HCT116 (cell line): Measurements from ENCODE around the gene CRISPLD2. TPM values are rescaled to one million over a fixed set of nuclear protein-coding genes. Genes with fewer than 3 reads are reported as not detected.

Experiments used
- ATAC-seq: fragments of 200-7000 bp; cut with Tn5 transposase; 2 replicates; pipeline ENCODE4 v1.9.1; 2020; ENCODE audit warnings: mild to moderate bottlenecking, moderate library complexity
- BruUV-seq: library from RNA; stranded (reverse); fragments of 400-500 nt; replicated peaks from 2 replicates; lab custom pipeline; 2021; lab: Mats Ljungman, UMichigan
- CTCF ChIA-PET: fragments of 300-600 bp; sonication (Branson Sonifier 250); formaldehyde crosslinking; loops from one replicate; lab custom pipeline; 2021; ENCODE audit warnings: antibody characterized with exemption; lab: Charles Lee
- POLR2A ChIA-PET: fragments of 300-600, 350-600 bp; sonication (Branson Sonifier 250); formaldehyde crosslinking; loops from one replicate; lab custom pipeline; 2021; ENCODE audit warnings: antibody characterized with exemption; lab: Charles Lee
- RAD21 ChIA-PET, 2 experiments: fragments of 300-600 bp; sonication (Branson Sonifier 250); formaldehyde crosslinking; loops; one replicate each; lab custom pipeline; 2023; ENCODE audit warnings: low total read pairs in 2 of 2; ENCODE audit not compliant: uncharacterized antibody in 2 of 2, unreplicated experiment in 2 of 2, low non-redundant PET in 1 of 2; lab: Charles Lee
- DNase-seq: peaks from one replicate; pipeline ENCODE4 v3.0.0-alpha.2; 2010; ENCODE audit warnings: low read depth, low spot score
- H2AFZ ChIP-seq: fragments of 200-600 bp; shearing (Covaris generic), sonication (generic); 2 replicates; pipeline ENCODE4 v1.6.1; 2017; ENCODE audit warnings: low read depth, mixed run types, mixed read lengths, antibody characterized with exemption, low read length; ENCODE audit not compliant: poor library complexity, severe bottlenecking
- H3K27ac ChIP-seq: 2 replicates; pipeline ENCODE4 v1.5.1; 2012; ENCODE audit warnings: low read depth, low read length
- H3K27me3 ChIP-seq: fragments of 200-600 bp; sonication (generic); 2 replicates; pipeline ENCODE4 v1.6.1; 2016; ENCODE audit warnings: mixed run types, low read length, mixed read lengths; ENCODE audit not compliant: insufficient read depth
- H3K36me3 ChIP-seq, 2 experiments: fragments of 200-500 bp in 1 of 2; fragments of 200-600 bp in 1 of 2; sonication (Bioruptor generic) in 1 of 2; sonication (generic) in 1 of 2; 2 replicates each; pipeline versions ENCODE4 v1.5.1 to v1.6.1; 2014 to 2016; ENCODE audit warnings: low read length in 2 of 2, inconsistent platforms in 1 of 2, mixed read lengths in 1 of 2, mixed run types in 1 of 2; ENCODE audit not compliant: insufficient read depth in 2 of 2, control insufficient read depth in 1 of 2
- H3K4me1 ChIP-seq, 2 experiments: fragments of 200-600 bp in 1 of 2; sonication (generic) in 1 of 2; 2 replicates each; pipeline versions ENCODE4 v1.5.1 to v1.6.1; 2012 to 2017; ENCODE audit warnings: low read length in 2 of 2, inconsistent platforms in 1 of 2, mild to moderate bottlenecking in 1 of 2, mixed read lengths in 1 of 2, mixed run types in 1 of 2, moderate library complexity in 1 of 2; ENCODE audit not compliant: insufficient read depth in 2 of 2, control insufficient read depth in 1 of 2
- H3K4me2 ChIP-seq: fragments of 200-600 bp; sonication (generic); 2 replicates; pipeline ENCODE4 v1.6.1; 2017; ENCODE audit warnings: mixed run types, low read length, mixed read lengths
- H3K4me3 ChIP-seq, 2 experiments: fragments of 200-600 bp in 1 of 2; sonication (generic) in 1 of 2; replicated peaks in 1 of 2; 2 replicates each; pipeline ENCODE4 v1.5.1; 2011 to 2016; ENCODE audit warnings: low read length in 2 of 2, control low read depth in 1 of 2, low read depth in 1 of 2, mild to moderate bottlenecking in 1 of 2, mixed read lengths in 1 of 2, mixed run types in 1 of 2
- H3K79me2 ChIP-seq: fragments of 200-600 bp; sonication (generic); 2 replicates; pipeline ENCODE4 v1.6.1; 2017; ENCODE audit warnings: mild to moderate bottlenecking, mixed run types, low read length, moderate library complexity, mixed read lengths; ENCODE audit not compliant: insufficient read depth
- H3K9ac ChIP-seq: fragments of 200-600 bp; sonication (generic); 2 replicates; pipeline ENCODE4 v1.6.1; 2016; ENCODE audit warnings: low read length, mixed read lengths
- H3K9me2 ChIP-seq: fragments of 200-600 bp; sonication (generic), shearing (Covaris generic); 2 replicates; pipeline ENCODE4 v1.6.1; 2017; ENCODE audit warnings: mixed run types, mild to moderate bottlenecking, moderate library complexity; ENCODE audit not compliant: insufficient read depth
- H3K9me3 ChIP-seq, 2 experiments: fragments of 200-500 bp in 1 of 2; fragments of 200-600 bp in 1 of 2; sonication (Bioruptor generic) in 1 of 2; sonication (generic) in 1 of 2; 2 replicates each; pipeline ENCODE4 v1.6.1; 2014 to 2017; ENCODE audit warnings: low read length in 2 of 2, mixed read lengths in 2 of 2, inconsistent platforms in 1 of 2, low read depth in 1 of 2, mild to moderate bottlenecking in 1 of 2, mixed run types in 1 of 2, moderate library complexity in 1 of 2; ENCODE audit not compliant: control insufficient read depth in 1 of 2, insufficient read depth in 1 of 2
- H4K20me1 ChIP-seq: fragments of 200-600 bp; sonication (generic), shearing (Covaris generic); 2 replicates; pipeline ENCODE4 v1.6.1; 2017; ENCODE audit warnings: mixed run types, mild to moderate bottlenecking, moderate library complexity; ENCODE audit not compliant: insufficient read depth
- ELF1 ChIP-seq: IDR thresholded peaks from 2 replicates; pipeline ENCODE4 v1.6.1; 2012; ENCODE audit warnings: low read depth, borderline replicate concordance
- EZH2 ChIP-seq: fragments of 200-600 bp; sonication (generic); IDR thresholded peaks from 2 replicates; pipeline ENCODE4 v1.6.1; 2017; ENCODE audit warnings: antibody characterized with exemption, mixed run types
- EZH2phosphoT487 ChIP-seq: fragments of 200-600 bp; IDR thresholded peaks from 2 replicates; pipeline ENCODE4 v1.6.1; 2018; ENCODE audit warnings: antibody characterized with exemption, borderline replicate concordance
- FOSL1 ChIP-seq: IDR thresholded peaks from 2 replicates; pipeline ENCODE4 v1.6.1; 2012; ENCODE audit warnings: low read depth
- POLR2A ChIP-seq: IDR thresholded peaks from 2 replicates; pipeline ENCODE4 v1.7.0; 2011; ENCODE audit warnings: borderline replicate concordance; ENCODE audit not compliant: insufficient read depth, insufficient read length; ENCODE audit errors: extremely low read depth
- SIN3A ChIP-seq: IDR thresholded peaks from 2 replicates; pipeline ENCODE4 v1.6.1; 2012; ENCODE audit warnings: low read depth
- SP1 ChIP-seq: IDR thresholded peaks from 2 replicates; pipeline ENCODE4 v1.6.1; 2012; ENCODE audit warnings: low read depth
- TCF7L2 ChIP-seq: IDR thresholded peaks from 2 replicates; pipeline ENCODE4 v1.7.0; 2011; ENCODE audit warnings: borderline replicate concordance, inconsistent platforms; ENCODE audit not compliant: insufficient read depth, insufficient read length; ENCODE audit errors: extremely low read depth
- YY1 ChIP-seq: IDR thresholded peaks from 2 replicates; pipeline ENCODE4 v1.6.1; 2011; ENCODE audit warnings: low read length, low read depth, moderate library complexity, mild to moderate bottlenecking; ENCODE audit not compliant: insufficient replicate concordance; ENCODE audit errors: extremely low read depth
- intact Hi-C: fragments of 100-400 bp; cut with micrococcal nuclease; formaldehyde crosslinking; loops from 2 replicates; pipeline ENCODE4 v1.10.0; 2022
- total RNA-seq: library from RNA; stranded (reverse); gene quantifications from one replicate; pipeline ENCODE4 v1.2.1, GENCODE V29; 2021; ENCODE audit not compliant: unreplicated experiment
- TF ChIP-seq, protein P1 (sequence below): IDR thresholded peaks from 2 replicates; pipeline ENCODE4 v1.6.1; 2012; ENCODE audit warnings: low read depth
- TF ChIP-seq, protein P2 (sequence below): IDR thresholded peaks from 2 replicates; pipeline ENCODE4 v1.6.1; 2012
- TF ChIP-seq, protein P3 (sequence below): IDR thresholded peaks from 2 replicates; pipeline ENCODE4 v1.6.1; 2011; ENCODE audit warnings: mild to moderate bottlenecking, low read length, moderate library complexity; ENCODE audit not compliant: insufficient replicate concordance; ENCODE audit errors: extremely low read depth

CRISPLD2 gene
- total RNA-seq, 1 experiment from 2014 or later: 4.6 TPM

DNA sequence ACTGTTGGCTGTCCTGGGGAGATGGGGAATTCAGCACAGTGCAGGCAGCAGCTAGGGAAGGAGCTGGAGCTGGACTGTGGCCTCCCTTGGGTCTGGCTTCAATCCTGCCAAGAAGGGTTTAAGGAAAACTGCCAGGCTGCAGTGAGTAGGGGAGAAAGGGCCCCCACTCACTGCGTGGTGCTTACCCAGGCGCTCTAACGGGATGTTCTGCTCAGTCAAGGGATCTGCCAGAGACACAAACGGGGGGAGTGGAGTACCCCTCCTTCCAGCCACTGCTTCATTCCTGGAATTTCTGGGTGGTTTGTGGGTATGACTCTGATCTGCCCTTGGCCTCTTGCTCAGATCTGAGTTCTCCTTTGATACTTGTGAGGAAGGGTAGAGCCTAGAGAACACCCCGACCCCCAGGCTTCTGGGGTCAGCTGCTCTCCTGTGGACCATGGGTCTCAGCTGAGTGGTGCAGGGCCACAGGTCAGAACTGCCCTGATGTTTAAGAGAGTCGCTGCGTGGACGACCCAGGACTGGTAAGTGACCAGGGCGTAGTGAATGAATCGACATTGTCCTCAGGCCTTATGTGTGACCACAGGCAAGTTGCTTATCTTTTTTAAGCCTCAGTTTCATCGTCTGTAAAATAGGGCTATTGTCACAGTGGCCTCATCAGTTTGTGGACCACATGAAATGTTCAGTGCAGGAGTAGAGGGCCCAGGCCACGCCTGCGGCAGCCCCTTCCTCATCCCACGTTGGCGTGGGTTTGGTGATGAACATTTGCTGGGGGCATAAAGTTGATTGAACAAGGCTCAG, 9.6 kb downstream of the CRISPLD2 start (continued):
- no peak for TF ChIP-seq FOSL1
- TF ChIP-seq POLR2A: no peak
- TF ChIP-seq, protein P1, sequence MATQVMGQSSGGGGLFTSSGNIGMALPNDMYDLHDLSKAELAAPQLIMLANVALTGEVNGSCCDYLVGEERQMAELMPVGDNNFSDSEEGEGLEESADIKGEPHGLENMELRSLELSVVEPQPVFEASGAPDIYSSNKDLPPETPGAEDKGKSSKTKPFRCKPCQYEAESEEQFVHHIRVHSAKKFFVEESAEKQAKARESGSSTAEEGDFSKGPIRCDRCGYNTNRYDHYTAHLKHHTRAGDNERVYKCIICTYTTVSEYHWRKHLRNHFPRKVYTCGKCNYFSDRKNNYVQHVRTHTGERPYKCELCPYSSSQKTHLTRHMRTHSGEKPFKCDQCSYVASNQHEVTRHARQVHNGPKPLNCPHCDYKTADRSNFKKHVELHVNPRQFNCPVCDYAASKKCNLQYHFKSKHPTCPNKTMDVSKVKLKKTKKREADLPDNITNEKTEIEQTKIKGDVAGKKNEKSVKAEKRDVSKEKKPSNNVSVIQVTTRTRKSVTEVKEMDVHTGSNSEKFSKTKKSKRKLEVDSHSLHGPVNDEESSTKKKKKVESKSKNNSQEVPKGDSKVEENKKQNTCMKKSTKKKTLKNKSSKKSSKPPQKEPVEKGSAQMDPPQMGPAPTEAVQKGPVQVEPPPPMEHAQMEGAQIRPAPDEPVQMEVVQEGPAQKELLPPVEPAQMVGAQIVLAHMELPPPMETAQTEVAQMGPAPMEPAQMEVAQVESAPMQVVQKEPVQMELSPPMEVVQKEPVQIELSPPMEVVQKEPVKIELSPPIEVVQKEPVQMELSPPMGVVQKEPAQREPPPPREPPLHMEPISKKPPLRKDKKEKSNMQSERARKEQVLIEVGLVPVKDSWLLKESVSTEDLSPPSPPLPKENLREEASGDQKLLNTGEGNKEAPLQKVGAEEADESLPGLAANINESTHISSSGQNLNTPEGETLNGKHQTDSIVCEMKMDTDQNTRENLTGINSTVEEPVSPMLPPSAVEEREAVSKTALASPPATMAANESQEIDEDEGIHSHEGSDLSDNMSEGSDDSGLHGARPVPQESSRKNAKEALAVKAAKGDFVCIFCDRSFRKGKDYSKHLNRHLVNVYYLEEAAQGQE: no peak
- TF ChIP-seq, all 23 proteins: peak for 0

DNA sequence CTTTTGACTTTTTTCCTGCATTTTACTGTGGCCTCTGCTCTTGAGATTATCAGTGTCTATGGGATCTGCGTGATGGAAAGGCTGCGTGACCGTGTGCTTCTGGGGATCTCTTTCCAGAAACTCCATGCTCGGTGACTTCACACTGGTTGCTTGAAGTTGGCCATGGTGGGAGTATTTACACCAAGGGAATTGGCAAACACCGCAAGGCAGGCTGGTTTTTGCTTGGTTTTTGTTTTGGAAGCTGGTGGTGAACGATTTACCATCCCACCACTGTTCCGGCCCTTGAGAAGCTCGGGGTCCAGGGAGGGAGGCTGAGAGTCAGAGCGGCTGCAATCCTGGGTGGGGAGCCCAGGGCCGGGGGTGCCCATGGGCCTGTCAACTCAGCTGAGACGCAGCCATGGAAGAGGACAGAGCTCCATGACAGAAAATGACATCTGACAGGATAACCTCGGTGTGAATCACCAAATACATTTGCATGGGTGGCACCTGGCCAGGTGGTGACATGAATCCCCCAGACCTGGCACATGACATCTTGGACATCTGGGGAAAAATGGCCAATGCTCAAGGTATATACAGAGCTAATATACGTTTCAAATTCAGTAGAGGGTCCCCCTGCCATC, 11.1 kb downstream of the CRISPLD2 start:
- H3K27me3 ChIP-seq: no peaks in the 10 kb centered on the region
- H3K27ac ChIP-seq: no peak overlapping the region
- H3K9me3 ChIP-seq: no peaks in the 10 kb centered on the region
- H3K4me3 ChIP-seq: no peak overlapping the region
- no peaks in the 10 kb centered on the region for H3K79me2 ChIP-seq
- no peaks in the 10 kb centered on the region for H3K9me2 ChIP-seq
- DNase-seq (no peak), ATAC-seq (no peak)
- POLR2A ChIA-PET: interaction anchor here (2.8 kb wide), 1 partner anchor 11 kb away, joined by 12 read pairs; the partner anchor contains the start of gene CRISPLD2
- H2AFZ ChIP-seq: no peak overlapping the region
- RAD21 ChIA-PET: no interaction called here
- no peak overlapping the region for H3K9ac ChIP-seq
- H3K36me3 ChIP-seq: no peaks in the 10 kb centered on the region
- no peak overlapping the region for H3K4me2 ChIP-seq
- H3K4me1 ChIP-seq: peaks cover 0 to 11% of the 10 kb centered on the region in 2 experiments; a peak in 2 of 4 replicates
- intact Hi-C loops: no loop called here
- BruUV-seq: no TSS peak
- CTCF ChIA-PET: interaction anchor here (0.6 to 1.0 kb wide), 3 partner anchors 11 to 93 kb away, joined by 3 to 6 read pairs (median 3); partner anchors contain the start of gene CRISPLD2
- H4K20me1 ChIP-seq: no peaks in the 10 kb centered on the region
- no peak for TF ChIP-seq YY1
- TF ChIP-seq SP1: no peak
- TF ChIP-seq, protein P1: no peak
- TF ChIP-seq, protein P2, sequence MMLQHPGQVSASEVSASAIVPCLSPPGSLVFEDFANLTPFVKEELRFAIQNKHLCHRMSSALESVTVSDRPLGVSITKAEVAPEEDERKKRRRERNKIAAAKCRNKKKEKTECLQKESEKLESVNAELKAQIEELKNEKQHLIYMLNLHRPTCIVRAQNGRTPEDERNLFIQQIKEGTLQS: no peak
- TF ChIP-seq FOSL1: no peak
- no peak for TF ChIP-seq ELF1
- TF ChIP-seq, protein P3, sequence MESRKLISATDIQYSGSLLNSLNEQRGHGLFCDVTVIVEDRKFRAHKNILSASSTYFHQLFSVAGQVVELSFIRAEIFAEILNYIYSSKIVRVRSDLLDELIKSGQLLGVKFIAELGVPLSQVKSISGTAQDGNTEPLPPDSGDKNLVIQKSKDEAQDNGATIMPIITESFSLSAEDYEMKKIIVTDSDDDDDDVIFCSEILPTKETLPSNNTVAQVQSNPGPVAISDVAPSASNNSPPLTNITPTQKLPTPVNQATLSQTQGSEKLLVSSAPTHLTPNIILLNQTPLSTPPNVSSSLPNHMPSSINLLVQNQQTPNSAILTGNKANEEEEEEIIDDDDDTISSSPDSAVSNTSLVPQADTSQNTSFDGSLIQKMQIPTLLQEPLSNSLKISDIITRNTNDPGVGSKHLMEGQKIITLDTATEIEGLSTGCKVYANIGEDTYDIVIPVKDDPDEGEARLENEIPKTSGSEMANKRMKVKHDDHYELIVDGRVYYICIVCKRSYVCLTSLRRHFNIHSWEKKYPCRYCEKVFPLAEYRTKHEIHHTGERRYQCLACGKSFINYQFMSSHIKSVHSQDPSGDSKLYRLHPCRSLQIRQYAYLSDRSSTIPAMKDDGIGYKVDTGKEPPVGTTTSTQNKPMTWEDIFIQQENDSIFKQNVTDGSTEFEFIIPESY: no peak
- TF ChIP-seq EZH2: no peak
- no peak for TF ChIP-seq EZH2phosphoT487
- no peak for TF ChIP-seq TCF7L2
- no peak for TF ChIP-seq SIN3A
